CD4-positive, alpha-beta T cell treated with Interleukin-21 for 1 hour (primary cell): ENCODE measurements around the gene CTCFL.

Experiments
- DNase-seq: peaks from one replicate; pipeline ENCODE4 v3.0.0-alpha.2; 2020

The CTCFL gene

GRCh38 chr20:57524511-57525176 is at the start of gene CTCFL:
CTCFL (minus strand) TSS chr20:57525140; CDS start chr20:57524205, 935 bp downstream.
- DNase-seq, result no peak

- DNase-seq, result no peak
Observed at GRCh38 chr20:57573894-57574293, 49.0 kb upstream of the CTCFL start.

GRCh38 chr20:57573242-57573641 is 48.3 kb upstream of the CTCFL start:
- no peak for DNase-seq

- no peak for DNase-seq
Observed at GRCh38 chr20:57571782-57572416, 47.0 kb upstream of the CTCFL start.

GRCh38 chr20:57570920-57571319 is 46.0 kb upstream of the CTCFL start:
- DNase-seq, result no peak

GRCh38 chr20:57570145-57570850 is 45.4 kb upstream of the CTCFL start:
- DNase-seq, result no peak

- DNase-seq, result no peak
Observed at GRCh38 chr20:57568960-57569359, 44.0 kb upstream of the CTCFL start.

GRCh38 chr20:57568088-57568896 is 43.4 kb upstream of the CTCFL start:
- DNase-seq, result no peak

GRCh38 chr20:57567471-57568079 is 42.6 kb upstream of the CTCFL start:
- DNase-seq, result no peak

GRCh38 chr20:57566803-57567459 is 42.0 kb upstream of the CTCFL start:
- DNase-seq, result no peak

- no peak for DNase-seq
Observed at GRCh38 chr20:57566399-57566798, 41.5 kb upstream of the CTCFL start.

GRCh38 chr20:57564951-57565642 is 40.2 kb upstream of the CTCFL start:
- DNase-seq, result no peak

GRCh38 chr20:57564180-57564802 is 39.4 kb upstream of the CTCFL start:
- DNase-seq, result no peak

GRCh38 chr20:57563522-57563921 is 38.6 kb upstream of the CTCFL start:
- DNase-seq, result no peak

GRCh38 chr20:57562541-57563465 is 37.9 kb upstream of the CTCFL start:
- no peak for DNase-seq

- DNase-seq, result no peak
Observed at GRCh38 chr20:57561356-57562279, 36.7 kb upstream of the CTCFL start.

GRCh38 chr20:57560554-57561355 is 35.8 kb upstream of the CTCFL start, which contains the start of gene PCK1:
PCK1 (plus strand) TSS chr20:57561110; CDS start chr20:57561412, 302 bp downstream.
- DNase-seq, result no peak
